Panc1 (cell line): Measurements from ENCODE around the gene HGFAC.

Source experiments
- POLR2AphosphoS5 ChIP-seq: IDR thresholded peaks from 2 replicates; pipeline ENCODE4 v1.6.1; 2012; ENCODE audit warnings: mild to moderate bottlenecking, low read depth, low read length, moderate library complexity
- TCF7L2 ChIP-seq: IDR thresholded peaks from 2 replicates; pipeline ENCODE4 v1.6.1; 2011; ENCODE audit warnings: mild to moderate bottlenecking, low read depth, low read length, inconsistent platforms
- TF ChIP-seq, protein P1 (sequence below): fragments of 450-650 bp; IDR thresholded peaks from 2 replicates; pipeline ENCODE4 v1.5.1; 2017; ENCODE audit warnings: mild to moderate bottlenecking
- TF ChIP-seq, protein P2 (sequence below), 2 experiments: IDR thresholded peaks; 2 replicates each; pipeline ENCODE4 v1.6.1; 2011 to 2012; ENCODE audit warnings: low read depth in 2 of 2, control low read depth in 1 of 2, low read length in 1 of 2, mild to moderate bottlenecking in 1 of 2, moderate library complexity in 1 of 2; ENCODE audit not compliant: insufficient read depth in 1 of 2

DNA sequence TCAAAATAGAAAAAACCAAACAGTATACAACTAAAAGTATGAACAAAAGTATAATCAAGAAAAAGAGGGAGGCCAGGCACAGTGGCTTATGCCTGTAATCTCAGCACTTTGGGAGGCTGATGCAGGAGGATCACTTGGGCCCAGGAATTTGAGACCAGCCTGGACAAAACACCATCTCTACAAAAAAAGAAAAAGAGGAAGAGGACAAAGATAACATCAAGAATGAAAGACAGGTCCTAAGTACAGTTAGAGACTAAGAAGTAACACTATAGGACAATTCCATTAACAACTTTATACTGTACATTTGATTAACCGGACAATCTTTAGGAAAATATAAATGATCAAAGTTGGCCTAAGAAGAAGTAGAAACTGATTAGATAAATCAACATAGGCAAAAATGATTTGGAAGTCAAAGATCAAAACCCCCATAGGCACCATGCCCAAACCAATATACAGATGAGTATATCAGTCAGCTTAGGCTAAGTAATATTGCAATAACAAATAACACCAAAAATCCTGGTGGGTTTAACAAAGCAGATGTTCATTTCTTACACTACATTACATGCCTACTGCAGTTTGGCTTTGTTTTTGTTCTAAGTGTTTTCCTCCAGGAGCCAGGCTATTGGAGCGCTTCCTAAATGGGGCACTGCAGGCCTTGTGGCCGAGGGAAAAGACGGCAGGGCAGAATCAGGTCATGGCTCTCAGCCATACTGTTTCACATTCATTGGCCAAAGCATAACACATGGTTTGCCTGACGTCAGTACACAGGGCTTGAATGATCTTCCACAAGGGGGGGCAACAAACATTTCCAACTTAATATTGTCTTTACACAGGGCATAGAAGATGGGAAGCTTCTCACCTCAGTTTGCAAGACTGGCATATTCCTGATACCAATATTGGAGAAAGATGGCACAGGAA is 42.2 kb upstream of the HGFAC start:
- TF ChIP-seq, protein P1, sequence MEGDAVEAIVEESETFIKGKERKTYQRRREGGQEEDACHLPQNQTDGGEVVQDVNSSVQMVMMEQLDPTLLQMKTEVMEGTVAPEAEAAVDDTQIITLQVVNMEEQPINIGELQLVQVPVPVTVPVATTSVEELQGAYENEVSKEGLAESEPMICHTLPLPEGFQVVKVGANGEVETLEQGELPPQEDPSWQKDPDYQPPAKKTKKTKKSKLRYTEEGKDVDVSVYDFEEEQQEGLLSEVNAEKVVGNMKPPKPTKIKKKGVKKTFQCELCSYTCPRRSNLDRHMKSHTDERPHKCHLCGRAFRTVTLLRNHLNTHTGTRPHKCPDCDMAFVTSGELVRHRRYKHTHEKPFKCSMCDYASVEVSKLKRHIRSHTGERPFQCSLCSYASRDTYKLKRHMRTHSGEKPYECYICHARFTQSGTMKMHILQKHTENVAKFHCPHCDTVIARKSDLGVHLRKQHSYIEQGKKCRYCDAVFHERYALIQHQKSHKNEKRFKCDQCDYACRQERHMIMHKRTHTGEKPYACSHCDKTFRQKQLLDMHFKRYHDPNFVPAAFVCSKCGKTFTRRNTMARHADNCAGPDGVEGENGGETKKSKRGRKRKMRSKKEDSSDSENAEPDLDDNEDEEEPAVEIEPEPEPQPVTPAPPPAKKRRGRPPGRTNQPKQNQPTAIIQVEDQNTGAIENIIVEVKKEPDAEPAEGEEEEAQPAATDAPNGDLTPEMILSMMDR = no peak
- TF ChIP-seq, protein P2, sequence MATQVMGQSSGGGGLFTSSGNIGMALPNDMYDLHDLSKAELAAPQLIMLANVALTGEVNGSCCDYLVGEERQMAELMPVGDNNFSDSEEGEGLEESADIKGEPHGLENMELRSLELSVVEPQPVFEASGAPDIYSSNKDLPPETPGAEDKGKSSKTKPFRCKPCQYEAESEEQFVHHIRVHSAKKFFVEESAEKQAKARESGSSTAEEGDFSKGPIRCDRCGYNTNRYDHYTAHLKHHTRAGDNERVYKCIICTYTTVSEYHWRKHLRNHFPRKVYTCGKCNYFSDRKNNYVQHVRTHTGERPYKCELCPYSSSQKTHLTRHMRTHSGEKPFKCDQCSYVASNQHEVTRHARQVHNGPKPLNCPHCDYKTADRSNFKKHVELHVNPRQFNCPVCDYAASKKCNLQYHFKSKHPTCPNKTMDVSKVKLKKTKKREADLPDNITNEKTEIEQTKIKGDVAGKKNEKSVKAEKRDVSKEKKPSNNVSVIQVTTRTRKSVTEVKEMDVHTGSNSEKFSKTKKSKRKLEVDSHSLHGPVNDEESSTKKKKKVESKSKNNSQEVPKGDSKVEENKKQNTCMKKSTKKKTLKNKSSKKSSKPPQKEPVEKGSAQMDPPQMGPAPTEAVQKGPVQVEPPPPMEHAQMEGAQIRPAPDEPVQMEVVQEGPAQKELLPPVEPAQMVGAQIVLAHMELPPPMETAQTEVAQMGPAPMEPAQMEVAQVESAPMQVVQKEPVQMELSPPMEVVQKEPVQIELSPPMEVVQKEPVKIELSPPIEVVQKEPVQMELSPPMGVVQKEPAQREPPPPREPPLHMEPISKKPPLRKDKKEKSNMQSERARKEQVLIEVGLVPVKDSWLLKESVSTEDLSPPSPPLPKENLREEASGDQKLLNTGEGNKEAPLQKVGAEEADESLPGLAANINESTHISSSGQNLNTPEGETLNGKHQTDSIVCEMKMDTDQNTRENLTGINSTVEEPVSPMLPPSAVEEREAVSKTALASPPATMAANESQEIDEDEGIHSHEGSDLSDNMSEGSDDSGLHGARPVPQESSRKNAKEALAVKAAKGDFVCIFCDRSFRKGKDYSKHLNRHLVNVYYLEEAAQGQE (IDR thresholded peaks at IDR 0.05; ENCODE audit: insufficient read depth in 1 of 2, low read depth in 2 of 2, low read length in 1 of 2) = no peak
- no peak for TF ChIP-seq TCF7L2
- no peak for TF ChIP-seq POLR2AphosphoS5
